Measurements from ENCODE around the gene FURIN. TPM values are rescaled to one million over a fixed set of nuclear protein-coding genes. Genes with fewer than 3 reads are reported as not detected.

Gene FURIN
- 48.3 to 63.3 TPM (median 56.3 TPM) in 5 replicates for total RNA-seq (2022; extraction: Qiagen RNA extraction)

DNA sequence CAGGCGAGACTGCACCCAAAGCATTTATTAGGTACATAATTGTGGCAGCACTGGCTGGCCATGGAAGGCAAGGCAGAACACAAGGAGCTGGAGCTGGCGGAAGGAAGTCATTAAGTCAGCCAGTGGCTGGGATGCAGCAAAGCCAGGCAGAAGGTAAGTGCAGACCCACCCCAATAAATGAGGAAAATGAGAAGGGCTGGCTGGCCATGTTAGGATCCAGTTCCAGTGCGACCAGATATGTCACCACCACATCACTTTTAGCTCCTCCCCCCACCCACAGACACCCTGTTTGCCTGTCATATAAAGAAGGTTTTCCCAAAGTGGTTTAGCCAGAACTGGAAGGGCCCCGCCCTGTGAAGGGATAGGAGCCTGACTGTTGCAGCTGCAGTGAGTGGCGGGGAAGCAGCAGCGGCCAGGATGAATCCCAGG, at the start of gene FURIN:
Gene FURIN, plus strand, starts transcription at position 328 of the 429 bp plus-strand sequence. CDS start 7,153 bp downstream, outside the sequence.

DNA sequence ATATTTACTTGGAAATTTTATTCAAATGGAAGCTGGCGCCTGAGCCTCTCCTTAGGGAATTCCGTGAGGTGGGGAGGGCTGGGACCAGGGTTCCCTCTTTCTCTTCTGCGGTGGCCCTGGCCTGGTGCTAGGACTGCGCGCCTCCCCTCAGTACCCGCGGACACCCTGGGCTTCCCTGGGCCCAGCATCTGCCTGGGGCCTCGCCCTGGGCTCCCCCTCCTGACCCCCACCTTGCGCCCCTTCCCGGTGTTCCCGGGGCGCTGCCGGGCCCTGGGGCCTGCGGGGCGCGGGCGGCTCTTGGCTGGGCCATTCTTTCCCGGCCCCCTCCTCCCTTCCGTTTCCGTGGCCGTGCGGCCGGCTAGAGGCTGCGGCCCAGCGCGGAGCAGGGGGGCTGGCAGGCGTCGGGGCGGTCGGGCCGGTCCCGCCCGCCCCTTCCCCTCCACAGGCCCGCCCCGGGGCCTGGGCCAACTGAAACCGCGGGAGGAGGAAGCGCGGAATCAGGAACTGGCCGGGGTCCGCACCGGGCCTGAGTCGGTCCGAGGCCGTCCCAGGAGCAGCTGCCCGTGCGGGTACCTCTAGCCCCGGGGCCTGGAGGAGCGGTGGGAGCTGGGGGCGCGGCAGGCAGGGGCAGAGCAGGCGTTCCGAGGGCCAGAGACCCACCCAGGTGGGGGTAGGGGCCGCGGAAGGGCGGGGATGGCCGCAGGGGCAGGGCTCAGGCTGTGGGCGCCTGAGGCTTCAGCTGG, 15.8 kb downstream of the FURIN start, which contains the start of gene FES:
Gene FES, plus strand, starts transcription at position 529 of the 743 bp plus-strand sequence. CDS start 542 bp downstream, outside the sequence.

DNA sequence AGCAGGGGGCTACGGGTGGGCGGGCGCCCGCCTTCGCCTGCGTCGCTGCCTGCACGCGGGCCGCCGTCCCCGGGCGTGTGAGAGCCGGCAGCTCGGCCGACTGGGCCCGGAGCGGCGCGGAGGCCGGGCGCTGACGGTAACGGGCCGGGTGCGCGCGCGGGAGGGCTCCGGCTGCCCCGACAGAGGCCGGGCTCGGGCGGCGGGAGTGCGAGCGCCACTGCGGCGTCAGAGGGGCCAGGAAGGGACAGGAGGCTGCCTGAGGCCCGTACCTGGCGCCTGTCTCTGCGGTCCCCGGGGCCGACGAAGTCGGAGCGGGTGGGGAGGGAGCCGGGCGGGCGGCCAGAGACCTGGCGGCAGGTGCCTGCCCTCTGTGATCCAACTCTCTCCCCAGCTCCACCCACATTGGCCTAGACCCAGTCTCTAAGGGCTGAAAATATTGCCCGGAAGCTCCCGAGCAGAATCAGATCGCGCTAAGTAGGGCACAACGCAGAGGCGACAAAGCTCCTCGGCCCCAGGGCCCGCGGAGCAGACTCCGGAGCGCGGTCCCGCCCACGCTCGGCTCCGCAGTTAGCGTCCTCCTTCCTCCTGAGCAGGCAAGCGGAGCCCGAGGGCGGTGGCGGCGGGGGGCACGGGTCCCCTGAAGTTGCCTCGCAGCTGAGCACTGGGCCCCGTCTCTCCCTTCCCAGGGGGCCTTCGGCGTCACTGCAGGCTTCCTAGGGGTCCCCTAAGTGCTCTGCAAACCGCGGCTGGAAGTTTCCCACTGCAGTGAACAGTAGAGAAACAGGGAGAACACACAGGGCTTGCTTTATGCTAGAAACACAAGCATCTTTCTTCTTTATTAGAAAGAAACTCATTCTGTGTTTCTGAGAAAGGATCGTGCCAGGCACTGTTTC, 34.7 kb downstream of the FURIN start, which contains the start of gene MAN2A2:
Gene MAN2A2, plus strand, starts transcription at position 463 of the 893 bp plus-strand sequence. CDS start 906 bp downstream, outside the sequence.

DNA sequence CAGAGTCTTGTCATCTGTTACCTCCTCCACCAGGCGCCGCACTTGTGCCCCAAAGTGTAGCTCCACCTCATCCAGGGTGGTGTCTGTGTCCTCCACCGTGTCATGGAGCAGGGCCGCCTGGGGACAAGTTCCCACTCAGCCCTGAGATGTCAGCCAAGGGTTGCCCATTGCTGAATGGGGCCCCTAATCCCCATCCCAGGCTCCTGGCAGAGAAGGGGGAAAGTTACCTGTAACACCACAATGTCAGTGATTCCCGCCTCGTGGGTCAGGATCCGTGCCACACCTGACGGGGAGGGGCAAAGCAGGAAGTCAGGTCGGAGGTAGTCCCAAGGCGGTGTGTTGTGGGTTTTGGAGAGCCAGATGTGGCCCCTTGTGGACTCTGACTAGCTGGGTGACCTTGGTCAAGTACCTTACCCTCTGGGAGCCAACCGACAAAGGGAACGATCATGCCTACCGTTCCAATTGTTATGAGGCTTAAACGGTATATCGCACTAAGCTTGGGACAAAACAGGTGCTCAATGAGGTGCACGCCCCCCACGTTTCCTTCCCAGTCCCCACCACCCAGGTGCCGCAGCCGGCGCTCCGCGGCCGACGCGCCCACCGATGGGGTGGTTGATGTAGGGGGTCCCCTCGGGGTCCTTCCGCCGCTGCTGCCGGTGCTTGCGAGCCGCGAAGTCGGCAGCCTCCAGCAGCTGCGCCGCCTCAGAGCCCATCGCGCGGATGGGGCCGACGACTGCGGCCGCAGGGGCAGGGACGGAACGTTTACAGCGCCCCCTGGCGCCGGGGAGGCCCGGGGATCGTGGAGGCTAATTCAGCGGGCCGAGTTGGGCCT, 63.7 kb downstream of the FURIN start, which contains the start of gene HDDC3:
Gene HDDC3, minus strand, starts transcription at position 722 of the 832 bp plus-strand sequence. Its CDS starts 9 bp downstream, at position 713.

Other genes starting within 250 kb of the FURIN start
- 12.2 to 15.2 TPM (median 12.5 TPM) in 5 replicates for gene BLM, start 151.2 kb upstream of the FURIN start, total RNA-seq (2022; extraction: Qiagen RNA extraction)
- 0.83 to 1.1 TPM (median 0.84 TPM) in 5 replicates for gene FES, start 15.9 kb downstream of the FURIN start, total RNA-seq (2022; extraction: Qiagen RNA extraction)
- gene MAN2A2, start 34.7 kb downstream of the FURIN start, total RNA-seq (2022; extraction: Qiagen RNA extraction), result 20.9 to 29.3 TPM (median 28.8 TPM) in 5 replicates
- gene HDDC3, start 64.0 kb downstream of the FURIN start, total RNA-seq (2022; extraction: Qiagen RNA extraction), result 26.8 to 38.6 TPM (median 34.3 TPM) in 5 replicates
- 53.3 to 72.4 TPM (median 53.6 TPM) in 5 replicates for gene UNC45A, start 66.7 kb downstream of the FURIN start, total RNA-seq (2022; extraction: Qiagen RNA extraction)
- 32.2 to 56.5 TPM (median 37.6 TPM) in 5 replicates for gene RCCD1, start 86.3 kb downstream of the FURIN start, total RNA-seq (2022; extraction: Qiagen RNA extraction)
- gene PRC1, start 125.9 kb downstream of the FURIN start, total RNA-seq (2022; extraction: Qiagen RNA extraction), result 182 to 271 TPM (median 197 TPM) in 5 replicates
- gene VPS33B, start 154.0 kb downstream of the FURIN start, total RNA-seq (2022; extraction: Qiagen RNA extraction), result 11.9 to 16.5 TPM (median 14.7 TPM) in 5 replicates
- gene SV2B, start 231.7 kb downstream of the FURIN start, total RNA-seq (2022; extraction: Qiagen RNA extraction), result 0.05 to 0.14 TPM (median 0.08 TPM) in 5 replicates

Data from A549 treated with Hydrocortisone at 1 μM for 4 hours (cell line).